Measurements from ENCODE around the gene LKAAEAR1.

DNA sequence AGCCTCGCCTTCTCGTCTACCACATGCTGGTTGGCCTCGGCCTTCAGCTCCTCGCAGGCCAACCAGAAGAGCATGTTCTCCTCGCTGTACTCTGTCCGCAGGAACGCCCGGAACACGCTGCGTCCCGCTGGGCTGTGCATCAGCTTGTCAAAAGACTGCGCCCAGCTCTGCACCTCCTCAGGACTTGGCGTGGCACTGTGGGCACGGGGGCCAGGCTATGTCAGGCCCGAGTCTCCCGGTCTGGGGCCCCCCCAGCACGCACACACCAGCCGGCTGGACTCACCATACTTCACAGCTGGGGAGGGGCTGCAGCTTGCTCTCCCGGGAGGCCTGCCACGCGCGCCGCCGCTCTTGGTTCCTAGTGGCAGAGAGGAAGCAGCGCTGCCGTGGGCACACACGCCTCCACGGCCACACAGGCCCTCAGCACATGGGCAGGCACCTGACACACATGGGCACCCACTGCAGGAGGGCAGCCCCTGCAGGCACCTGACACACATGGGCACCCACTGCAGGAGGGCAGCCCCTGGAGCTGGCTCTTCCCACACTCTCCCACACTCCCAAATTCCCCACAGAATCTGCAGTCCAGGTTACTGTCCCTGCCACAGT, 9.9 kb downstream of the LKAAEAR1 start:
- TF ChIP-seq GATA2 (IDR thresholded peaks at IDR 0.05; ENCODE audit: low read depth, low read length) (no peak), GATA3 (IDR thresholded peaks at IDR 0.05; ENCODE audit: low read depth, low read length) (no peak)
